Type B pancreatic cell (in vitro differentiated cells): ENCODE data around the gene STAB1. TPM values are rescaled to one million over a fixed set of nuclear protein-coding genes. Genes with fewer than 3 reads are reported as not detected.

Source experiments
- DNase-seq: peaks from one replicate; pipeline ENCODE4 v3.0.0; 2021; ENCODE audit warnings: mixed read lengths; ENCODE audit not compliant: unreplicated experiment; ENCODE audit errors: extremely low spot score
- H3K27ac Mint-ChIP-seq: 2 replicates; pipeline ENCODE4 v1.8.0; 2021; ENCODE audit warnings: mild to moderate bottlenecking, mixed read lengths
- H3K27me3 Mint-ChIP-seq: 2 replicates; pipeline ENCODE4 v1.8.0; 2021; ENCODE audit warnings: mixed read lengths
- H3K36me3 Mint-ChIP-seq: 2 replicates; pipeline ENCODE4 v1.8.0; 2021; ENCODE audit warnings: mixed read lengths
- H3K4me1 Mint-ChIP-seq: one replicate; pipeline ENCODE4 v1.8.0; 2021; ENCODE audit warnings: mixed read lengths; ENCODE audit not compliant: unreplicated experiment
- H3K4me3 Mint-ChIP-seq: 2 replicates; pipeline ENCODE4 v1.8.0; 2021; ENCODE audit warnings: mild to moderate bottlenecking, mixed read lengths
- H3K9me3 Mint-ChIP-seq: 2 replicates; pipeline ENCODE4 v1.8.0; 2021; ENCODE audit warnings: mixed read lengths
- CTCF ChIP-seq: fragments of 200-600 bp; sonication (generic); conservative IDR thresholded peaks from 2 replicates; pipeline ENCODE4 v1.5.0; 2021; ENCODE audit warnings: antibody characterized with exemption, mild to moderate bottlenecking
- total RNA-seq: library from RNA; stranded (reverse); gene quantifications from 2 replicates; pipeline ENCODE4 v1.2.1, GENCODE V29; 2021; ENCODE audit warnings: low replicate concordance

The STAB1 gene
- total RNA-seq, 1 donor from 2014 or later: not detected

GRCh38 chr3:52528586-52529375 is 33.6 kb downstream of the STAB1 start:
- peaks cover 7% of the 10 kb centered on the region for H3K4me1 Mint-ChIP-seq
- H3K27me3 Mint-ChIP-seq: no peaks in the 10 kb centered on the region
- TF ChIP-seq CTCF: no peak
- no peak for DNase-seq
- no peak overlapping the region for H3K27ac Mint-ChIP-seq
- H3K9me3 Mint-ChIP-seq: no peaks in the 10 kb centered on the region
- H3K36me3 Mint-ChIP-seq: peaks cover 10% of the 10 kb centered on the region
- H3K4me3 Mint-ChIP-seq: no peak overlapping the region

- no peak for TF ChIP-seq CTCF
Measured at GRCh38 chr3:52529376-52530333, 34.5 kb downstream of the STAB1 start.

GRCh38 chr3:52530918-52531826 is 36.0 kb downstream of the STAB1 start:
- no peaks in the 10 kb centered on the region for H3K36me3 Mint-ChIP-seq
- peaks cover 17% of the 10 kb centered on the region for H3K4me1 Mint-ChIP-seq
- no peak for TF ChIP-seq CTCF
- no peak for DNase-seq
- H3K27me3 Mint-ChIP-seq: no peaks in the 10 kb centered on the region
- no peaks in the 10 kb centered on the region for H3K9me3 Mint-ChIP-seq
- no peak overlapping the region for H3K27ac Mint-ChIP-seq
- H3K4me3 Mint-ChIP-seq: peak overlapping the region; percentile 86

More at GRCh38 chr3:52529376-52530333, 34.5 kb downstream of the STAB1 start:
- peaks cover 10% of the 10 kb centered on the region for H3K4me1 Mint-ChIP-seq
- no peak overlapping the region for H3K4me3 Mint-ChIP-seq
- no peak for DNase-seq
- H3K27me3 Mint-ChIP-seq: no peaks in the 10 kb centered on the region
- no peak overlapping the region for H3K27ac Mint-ChIP-seq
- H3K9me3 Mint-ChIP-seq: no peaks in the 10 kb centered on the region
- H3K36me3 Mint-ChIP-seq: peaks cover 3% of the 10 kb centered on the region

- Mint-ChIP-seq H3K27ac (no peak overlapping the region), H3K4me1 (peaks cover 18% of the 10 kb centered on the region), H3K27me3 (no peaks in the 10 kb centered on the region), H3K9me3 (no peaks in the 10 kb centered on the region), H3K36me3 (no peaks in the 10 kb centered on the region), H3K4me3 (peak overlapping the region; percentile 86)
- no peak for DNase-seq
- no peak for TF ChIP-seq CTCF
Measured at GRCh38 chr3:52531860-52532516, 36.9 kb downstream of the STAB1 start.

GRCh38 chr3:52532517-52532837 is 37.3 kb downstream of the STAB1 start:
- H3K9me3 Mint-ChIP-seq: no peaks in the 10 kb centered on the region
- DNase-seq: no peak
- peaks cover 21% of the 10 kb centered on the region for H3K4me1 Mint-ChIP-seq
- no peaks in the 10 kb centered on the region for H3K36me3 Mint-ChIP-seq
- TF ChIP-seq CTCF: no peak
- H3K27ac Mint-ChIP-seq: peak overlapping the region; percentile 46
- H3K27me3 Mint-ChIP-seq: no peaks in the 10 kb centered on the region
- H3K4me3 Mint-ChIP-seq: peak overlapping the region; percentile 86
